HG03159 (cell line): ENCODE measurements around the gene FAM229B.
"Not testable (repeated sequence)": the region's sequence is repeated elsewhere in the genome, so short reads cannot be mapped to it uniquely, and the experiment has no call there.

Experiments used
- ATAC-seq: cut with Tn5 transposase; IDR thresholded peaks from one replicate; pipeline ENCODE4 v1.9.1; 2021; ENCODE audit warnings: mild to moderate bottlenecking, moderate library complexity; ENCODE audit not compliant: unreplicated experiment

The FAM229B gene

GRCh38 chr6:112087136-112087911 is at the start of gene FAM229B, which contains the start of gene TUBE1:
FAM229B (plus strand) TSS chr6:112087591; CDS start chr6:112099284, 11,693 bp downstream.
TUBE1 (minus strand) TSS chr6:112087482; CDS start chr6:112087434, 48 bp downstream.
- ATAC-seq = peak; percentile 97

GRCh38 chr6:112037783-112038216 is 49.6 kb upstream of the FAM229B start:
- ATAC-seq = no peak

- no peak for ATAC-seq
Observed at GRCh38 chr6:112038268-112038667, 49.1 kb upstream of the FAM229B start.

- no peak for ATAC-seq
Observed at GRCh38 chr6:112038756-112039430, 48.5 kb upstream of the FAM229B start.

- ATAC-seq = no peak
Observed at GRCh38 chr6:112039431-112039770, 48.0 kb upstream of the FAM229B start.

GRCh38 chr6:112040956-112041355 is 46.4 kb upstream of the FAM229B start:
- ATAC-seq = no peak

- ATAC-seq = no peak
Observed at GRCh38 chr6:112041535-112041934, 45.9 kb upstream of the FAM229B start.

- peak; percentile 85 for ATAC-seq
Observed at GRCh38 chr6:112043032-112044007, 44.1 kb upstream of the FAM229B start.

GRCh38 chr6:112044196-112044595 is 43.2 kb upstream of the FAM229B start:
- ATAC-seq = no peak

- no peak for ATAC-seq
Observed at GRCh38 chr6:112044856-112045255, 42.5 kb upstream of the FAM229B start.

- ATAC-seq = not testable (repeated sequence)
Observed at GRCh38 chr6:112047523-112047922, 39.9 kb upstream of the FAM229B start.

- ATAC-seq = no peak
Observed at GRCh38 chr6:112049026-112049799, 38.2 kb upstream of the FAM229B start.

GRCh38 chr6:112049996-112050395 is 37.4 kb upstream of the FAM229B start:
- ATAC-seq = no peak

- no peak for ATAC-seq
Observed at GRCh38 chr6:112050429-112050828, 37.0 kb upstream of the FAM229B start.

GRCh38 chr6:112051251-112051740 is 36.1 kb upstream of the FAM229B start:
- ATAC-seq = not testable (repeated sequence)

GRCh38 chr6:112054001-112054400 is 33.4 kb upstream of the FAM229B start, which contains the start of gene CCN6:
CCN6 (plus strand) TSS chr6:112054104; CDS start chr6:112054358, 254 bp downstream.
- ATAC-seq = no peak

GRCh38 chr6:112054555-112055190 is 32.7 kb upstream of the FAM229B start:
- ATAC-seq = no peak

- no peak for ATAC-seq
Observed at GRCh38 chr6:112058243-112059032, 29.0 kb upstream of the FAM229B start.

- ATAC-seq = no peak
Observed at GRCh38 chr6:112061605-112062004, 25.8 kb upstream of the FAM229B start.
